IPS-15b (cell line): ENCODE results near the gene TJP3.
A peak's percentile ranks its signal among the peaks of the same experiment; 100 is the strongest.

Experiments
- H3K27me3 ChIP-seq: one replicate; pipeline ENCODE4 v1.6.1; 2013; ENCODE audit warnings: low read length; ENCODE audit not compliant: control insufficient read depth, insufficient read depth
- H3K36me3 ChIP-seq: one replicate; pipeline ENCODE4 v1.6.1; 2013; ENCODE audit warnings: low read length; ENCODE audit not compliant: control insufficient read depth, insufficient read depth
- H3K4me1 ChIP-seq: one replicate; pipeline ENCODE4 v1.6.1; 2013; ENCODE audit warnings: mild to moderate bottlenecking, low read length; ENCODE audit not compliant: control insufficient read depth, insufficient read depth
- H3K4me3 ChIP-seq: one replicate; pipeline ENCODE4 v1.5.1; 2013; ENCODE audit warnings: low read depth, low read length
- H3K9ac ChIP-seq: one replicate; pipeline ENCODE4 v1.6.1; 2013; ENCODE audit warnings: low read depth, mild to moderate bottlenecking, low read length
- H3K9me3 ChIP-seq: one replicate; pipeline ENCODE4 v1.6.1; 2013; ENCODE audit warnings: mild to moderate bottlenecking, low read length; ENCODE audit not compliant: control insufficient read depth, insufficient read depth

The TJP3 gene

GRCh38 chr19:3667037-3667638 lies 41.0 kb upstream of the TJP3 start:
- Histone ChIP-seq H3K4me1 (peaks cover under 1% of the 10 kb centered on the region), H3K4me3 (no peak overlapping the region), H3K9me3 (no peaks in the 10 kb centered on the region), H3K27me3 (no peaks in the 10 kb centered on the region), H3K9ac (no peak overlapping the region), H3K36me3 (peaks cover 19% of the 10 kb centered on the region)

DNA sequence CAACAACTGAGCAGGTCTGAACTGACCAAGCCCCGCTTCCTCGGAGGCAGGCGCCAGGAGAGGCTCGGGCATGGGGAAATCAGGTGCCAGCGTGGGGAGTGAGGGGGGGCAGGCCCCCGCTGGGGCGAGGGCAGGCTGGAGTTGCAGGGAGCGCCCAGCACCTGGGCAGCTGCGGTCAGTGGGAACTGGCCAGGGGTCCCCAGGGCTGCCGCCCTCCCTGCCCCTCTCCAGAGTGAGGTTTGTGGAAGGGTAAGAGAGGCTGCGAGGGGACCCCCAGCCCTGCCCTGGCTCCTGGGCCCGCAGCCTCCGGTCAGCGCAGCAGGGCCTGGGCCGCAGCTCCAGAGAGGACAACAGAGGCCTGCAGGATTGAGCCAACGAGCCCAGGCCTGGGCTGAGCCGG lies 40.4 kb upstream of the TJP3 start:
- no peaks in the 10 kb centered on the region for H3K27me3 ChIP-seq
- H3K4me3 ChIP-seq: no peak overlapping the region
- H3K9me3 ChIP-seq: no peaks in the 10 kb centered on the region
- H3K9ac ChIP-seq: no peak overlapping the region
- H3K4me1 ChIP-seq: peaks cover 4% of the 10 kb centered on the region
- H3K36me3 ChIP-seq: peaks cover 19% of the 10 kb centered on the region

GRCh38 chr19:3668331-3669081 lies 39.7 kb upstream of the TJP3 start:
- Histone ChIP-seq H3K27me3 (no peaks in the 10 kb centered on the region), H3K36me3 (peaks cover 17% of the 10 kb centered on the region), H3K4me3 (no peak overlapping the region), H3K9ac (no peak overlapping the region), H3K4me1 (peaks cover 4% of the 10 kb centered on the region), H3K9me3 (no peaks in the 10 kb centered on the region)

GRCh38 chr19:3669082-3669946 lies 38.9 kb upstream of the TJP3 start:
- H3K4me3 ChIP-seq: no peak overlapping the region
- peaks cover 4% of the 10 kb centered on the region for H3K4me1 ChIP-seq
- H3K9me3 ChIP-seq: no peaks in the 10 kb centered on the region
- H3K36me3 ChIP-seq: peaks cover 10% of the 10 kb centered on the region
- no peaks in the 10 kb centered on the region for H3K27me3 ChIP-seq
- peak overlapping the region; percentile 54 for H3K9ac ChIP-seq

GRCh38 chr19:3669947-3670795 lies 38.0 kb upstream of the TJP3 start:
- H3K9ac ChIP-seq: no peak overlapping the region
- no peaks in the 10 kb centered on the region for H3K27me3 ChIP-seq
- H3K9me3 ChIP-seq: no peaks in the 10 kb centered on the region
- peaks cover 4% of the 10 kb centered on the region for H3K4me1 ChIP-seq
- H3K36me3 ChIP-seq: peaks cover 5% of the 10 kb centered on the region
- H3K4me3 ChIP-seq: no peak overlapping the region

- Histone ChIP-seq H3K9me3 (no peaks in the 10 kb centered on the region), H3K4me1 (peaks cover 4% of the 10 kb centered on the region), H3K36me3 (peaks cover 5% of the 10 kb centered on the region), H3K27me3 (no peaks in the 10 kb centered on the region), H3K4me3 (no peak overlapping the region), H3K9ac (no peak overlapping the region)
Observed at GRCh38 chr19:3670796-3671679, 37.1 kb upstream of the TJP3 start.

- Histone ChIP-seq H3K4me3 (no peak overlapping the region), H3K4me1 (peaks cover 4% of the 10 kb centered on the region), H3K36me3 (peaks cover 5% of the 10 kb centered on the region), H3K9ac (peak overlapping the region; percentile 54), H3K9me3 (no peaks in the 10 kb centered on the region), H3K27me3 (no peaks in the 10 kb centered on the region)
Observed at GRCh38 chr19:3671680-3672574, 36.3 kb upstream of the TJP3 start.

GRCh38 chr19:3672575-3672948 lies 35.6 kb upstream of the TJP3 start:
- Histone ChIP-seq H3K4me1 (peaks cover 4% of the 10 kb centered on the region), H3K9me3 (no peaks in the 10 kb centered on the region), H3K27me3 (no peaks in the 10 kb centered on the region), H3K4me3 (no peak overlapping the region), H3K36me3 (peaks cover 5% of the 10 kb centered on the region), H3K9ac (no peak overlapping the region)

- Histone ChIP-seq H3K9ac (no peak overlapping the region), H3K27me3 (no peaks in the 10 kb centered on the region), H3K4me1 (peaks cover 4% of the 10 kb centered on the region), H3K36me3 (peaks cover 5% of the 10 kb centered on the region), H3K9me3 (no peaks in the 10 kb centered on the region), H3K4me3 (no peak overlapping the region)
Observed at GRCh38 chr19:3672993-3673392, 35.2 kb upstream of the TJP3 start.
